ENCODE data around the gene KRTAP6-2.

KRTAP6-2 gene

GRCh38 chr21:30579346-30579745, 19.4 kb downstream of the KRTAP6-2 start:
- no peak for TF ChIP-seq CTCF (IDR thresholded peaks at IDR 0.05; ENCODE audit: low read depth, low read length)
- no peak for DNase-seq (ENCODE audit: extremely low read depth, low read depth)

DNA sequence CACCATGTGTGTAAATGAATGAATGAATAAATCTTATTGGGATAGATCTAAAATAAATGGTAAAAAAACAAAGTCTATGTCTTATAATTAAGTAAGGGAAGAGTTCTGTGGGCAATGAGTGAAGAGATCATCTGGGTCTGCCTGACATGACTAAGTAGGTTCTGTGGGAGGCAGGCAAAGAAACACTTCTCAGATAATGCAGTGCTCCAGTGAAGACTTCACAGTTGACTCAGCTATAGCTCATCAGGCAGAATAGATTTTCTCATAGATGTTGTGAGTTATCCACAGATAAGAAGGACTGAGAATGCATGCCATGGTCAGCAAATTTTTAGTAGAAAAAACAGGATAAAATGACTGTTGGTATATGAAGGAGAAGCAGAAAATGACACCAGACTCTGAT, 20.9 kb downstream of the KRTAP6-2 start:
- no peak for TF ChIP-seq CTCF (IDR thresholded peaks at IDR 0.05; ENCODE audit: low read depth, low read length)
- DNase-seq (ENCODE audit: extremely low read depth, low read depth) = no peak

- no peak for TF ChIP-seq CTCF (IDR thresholded peaks at IDR 0.05; ENCODE audit: low read depth, low read length)
- DNase-seq (ENCODE audit: extremely low read depth, low read depth) = no peak
These were observed 31.1 kb downstream of the KRTAP6-2 start for GRCh38 chr21:30567617-30568016.

DNA sequence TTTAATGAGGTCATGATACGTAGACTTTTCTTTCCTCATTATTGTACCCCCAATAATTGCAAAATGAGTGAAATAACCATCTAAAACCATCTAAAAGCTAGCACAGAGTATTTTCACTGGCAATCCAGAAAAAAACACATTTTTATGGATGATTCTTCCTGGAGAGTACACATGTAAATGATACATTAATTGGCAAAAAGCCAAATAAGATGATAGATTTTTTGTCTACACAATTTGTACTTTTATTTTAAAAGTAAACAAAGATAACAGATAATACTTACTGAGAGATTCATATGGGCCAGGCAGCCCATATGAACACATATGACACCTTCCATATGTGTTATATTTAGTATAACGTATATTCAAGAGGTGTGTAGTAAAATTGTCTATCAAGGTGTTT, 35.1 kb downstream of the KRTAP6-2 start:
- TF ChIP-seq CTCF (IDR thresholded peaks at IDR 0.05; ENCODE audit: low read depth, low read length) = no peak
- DNase-seq (ENCODE audit: extremely low read depth, low read depth) = no peak

- DNase-seq (ENCODE audit: extremely low read depth, low read depth) = no peak
- no peak for TF ChIP-seq CTCF (IDR thresholded peaks at IDR 0.05; ENCODE audit: low read depth, low read length)
These were observed 35.6 kb downstream of the KRTAP6-2 start for GRCh38 chr21:30563072-30563471.

- no peak for TF ChIP-seq CTCF (IDR thresholded peaks at IDR 0.05; ENCODE audit: low read depth, low read length)
- DNase-seq (ENCODE audit: extremely low read depth, low read depth) = no peak
These were observed 36.7 kb downstream of the KRTAP6-2 start for GRCh38 chr21:30561957-30562356.

- no peak for DNase-seq (ENCODE audit: extremely low read depth, low read depth)
- TF ChIP-seq CTCF (IDR thresholded peaks at IDR 0.05; ENCODE audit: low read depth, low read length) = no peak
These were observed 37.3 kb downstream of the KRTAP6-2 start, which contains the start of gene KRTAP19-7 for GRCh38 chr21:30561264-30561895. Gene KRTAP19-7 (minus strand): TSS chr21:30561314. CDS start chr21:30561289, 25 bp downstream.
